ENCODE measurements around the gene OR2S2. TPM values are rescaled to one million over a fixed set of nuclear protein-coding genes. Genes with fewer than 3 reads are reported as not detected.

OR2S2 gene
- total RNA-seq, 4 donors from 2014 or later = not detected

DNA sequence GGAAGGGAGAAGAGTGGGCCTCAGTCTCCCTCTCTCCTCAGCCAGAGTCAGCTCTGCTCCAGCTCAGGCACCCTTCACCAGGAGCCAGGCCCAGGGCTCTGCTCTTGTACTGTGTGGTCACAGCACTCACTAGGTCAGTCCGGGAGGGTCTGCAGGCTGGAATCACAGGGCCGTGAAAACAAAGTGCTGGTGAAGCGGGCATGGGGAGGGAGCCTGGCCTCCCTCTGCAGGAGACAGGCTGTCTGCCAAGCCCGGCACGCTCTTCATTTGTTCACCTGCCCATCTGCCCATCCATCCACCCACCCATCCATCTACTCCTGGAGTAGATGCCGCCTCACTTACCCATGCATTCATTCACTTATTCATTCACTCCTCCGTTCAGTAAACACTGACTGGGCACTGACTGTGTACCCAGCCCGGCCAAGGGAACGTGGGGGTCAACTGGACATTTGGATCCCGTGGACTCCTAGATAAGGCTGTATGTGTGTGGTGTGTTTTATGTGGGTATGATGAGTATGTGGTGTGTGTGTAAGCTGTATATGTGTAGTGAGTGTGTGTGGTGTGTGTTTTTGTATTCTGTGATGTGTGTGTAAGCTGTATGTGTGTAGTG, 45.1 kb downstream of the OR2S2 start:
- no peak for DNase-seq
- Histone ChIP-seq H3K36me3 (no peaks in the 10 kb centered on the region), H3K9me3 (no peaks in the 10 kb centered on the region), H3K4me1 (peaks cover 12 to 24% of the 10 kb centered on the region in 2 donors), H3K27me3 (no peaks in the 10 kb centered on the region), H3K27ac (no peak overlapping the region), H3K4me3 (no peak overlapping the region)
- intact Hi-C loops (cut with DNase I; ENCODE audit: low total_unique reads) = no loop called here
- TF ChIP-seq POLR2A (IDR thresholded peaks at IDR 0.05) = no peak
- TF ChIP-seq, protein P1, sequence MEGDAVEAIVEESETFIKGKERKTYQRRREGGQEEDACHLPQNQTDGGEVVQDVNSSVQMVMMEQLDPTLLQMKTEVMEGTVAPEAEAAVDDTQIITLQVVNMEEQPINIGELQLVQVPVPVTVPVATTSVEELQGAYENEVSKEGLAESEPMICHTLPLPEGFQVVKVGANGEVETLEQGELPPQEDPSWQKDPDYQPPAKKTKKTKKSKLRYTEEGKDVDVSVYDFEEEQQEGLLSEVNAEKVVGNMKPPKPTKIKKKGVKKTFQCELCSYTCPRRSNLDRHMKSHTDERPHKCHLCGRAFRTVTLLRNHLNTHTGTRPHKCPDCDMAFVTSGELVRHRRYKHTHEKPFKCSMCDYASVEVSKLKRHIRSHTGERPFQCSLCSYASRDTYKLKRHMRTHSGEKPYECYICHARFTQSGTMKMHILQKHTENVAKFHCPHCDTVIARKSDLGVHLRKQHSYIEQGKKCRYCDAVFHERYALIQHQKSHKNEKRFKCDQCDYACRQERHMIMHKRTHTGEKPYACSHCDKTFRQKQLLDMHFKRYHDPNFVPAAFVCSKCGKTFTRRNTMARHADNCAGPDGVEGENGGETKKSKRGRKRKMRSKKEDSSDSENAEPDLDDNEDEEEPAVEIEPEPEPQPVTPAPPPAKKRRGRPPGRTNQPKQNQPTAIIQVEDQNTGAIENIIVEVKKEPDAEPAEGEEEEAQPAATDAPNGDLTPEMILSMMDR (IDR thresholded peaks at IDR 0.05) = no peak

DNA sequence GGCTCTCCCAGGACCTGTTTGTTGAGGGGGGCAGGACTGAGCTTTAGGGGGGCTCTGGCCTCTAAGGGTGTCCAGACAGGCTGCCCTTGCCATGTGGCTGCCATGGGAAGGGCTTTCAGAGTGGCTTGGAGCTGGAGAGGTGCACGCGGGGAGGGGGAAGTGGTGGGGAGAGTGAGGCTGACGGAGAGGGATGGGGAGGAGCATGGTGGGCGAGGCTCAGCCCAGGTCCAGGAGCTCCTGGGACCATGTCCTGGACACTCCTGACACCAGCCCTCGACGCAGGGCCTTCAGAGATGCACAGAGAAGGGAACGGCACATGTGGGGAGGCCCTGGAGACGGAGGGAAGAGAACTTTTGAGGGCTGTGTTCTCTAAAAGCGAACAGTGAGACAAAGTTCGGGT, 46.3 kb downstream of the OR2S2 start:
- peaks cover 13 to 30% of the 10 kb centered on the region in 2 donors for H3K4me1 ChIP-seq
- H3K27ac ChIP-seq = peak overlapping the region; percentile 94 to 95
- no peaks in the 10 kb centered on the region for H3K36me3 ChIP-seq
- intact Hi-C loops (cut with DNase I; ENCODE audit: low total_unique reads) = no loop called here
- no peak overlapping the region for H3K4me3 ChIP-seq
- no peaks in the 10 kb centered on the region for H3K27me3 ChIP-seq
- no peaks in the 10 kb centered on the region for H3K9me3 ChIP-seq
- no peak for TF ChIP-seq POLR2A (IDR thresholded peaks at IDR 0.05)
- TF ChIP-seq, protein P1 (IDR thresholded peaks at IDR 0.05) = no peak
- no peak for DNase-seq

DNA sequence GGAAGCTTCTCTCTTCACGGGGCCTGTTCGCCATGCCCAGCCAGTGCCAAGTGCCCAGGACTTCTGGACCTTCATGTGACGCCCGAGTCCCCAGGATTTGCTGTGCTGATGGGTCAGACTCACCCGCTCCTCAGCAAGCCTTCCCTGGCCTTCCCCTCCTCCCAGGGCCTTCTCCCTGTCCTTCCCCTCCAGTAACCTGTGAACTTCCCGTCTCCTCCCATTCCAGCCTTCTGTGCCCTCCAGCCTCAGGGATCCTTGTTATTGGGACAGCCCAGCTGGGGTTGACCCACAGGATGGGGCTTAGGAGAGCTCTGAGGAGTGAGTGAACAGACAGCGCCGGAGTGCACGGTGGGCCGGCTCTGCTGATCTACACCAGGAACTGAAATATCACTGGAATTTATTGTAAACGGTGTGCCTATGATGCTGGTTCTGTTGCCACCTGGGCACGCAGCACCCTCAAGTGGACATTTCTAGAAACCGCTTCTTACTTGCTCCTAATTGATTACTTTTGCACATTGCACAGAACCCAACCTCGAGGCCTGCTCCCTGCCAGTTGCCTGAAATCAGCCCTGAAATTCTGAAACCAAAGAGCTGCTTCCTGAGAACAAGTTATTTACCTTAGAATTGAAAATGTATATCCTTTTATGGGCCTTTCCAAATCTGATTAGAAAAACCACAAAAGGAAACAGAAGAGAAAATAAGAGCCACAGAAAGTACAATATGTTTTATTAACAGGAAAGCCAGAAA, 47.2 kb downstream of the OR2S2 start:
- peak overlapping the region; percentile 94 to 95 for H3K27ac ChIP-seq
- peaks cover 22 to 39% of the 10 kb centered on the region in 2 donors for H3K4me1 ChIP-seq
- H3K27me3 ChIP-seq = no peaks in the 10 kb centered on the region
- intact Hi-C loops (cut with DNase I; ENCODE audit: low total_unique reads) = no loop called here
- TF ChIP-seq POLR2A (IDR thresholded peaks at IDR 0.05) = no peak
- TF ChIP-seq, protein P1 (IDR thresholded peaks at IDR 0.05) = peak in 3 of 4 experiments; percentile 17 to 28 (median 25)
- no peaks in the 10 kb centered on the region for H3K9me3 ChIP-seq
- no peaks in the 10 kb centered on the region for H3K36me3 ChIP-seq
- DNase-seq = no peak
- no peak overlapping the region for H3K4me3 ChIP-seq

DNA sequence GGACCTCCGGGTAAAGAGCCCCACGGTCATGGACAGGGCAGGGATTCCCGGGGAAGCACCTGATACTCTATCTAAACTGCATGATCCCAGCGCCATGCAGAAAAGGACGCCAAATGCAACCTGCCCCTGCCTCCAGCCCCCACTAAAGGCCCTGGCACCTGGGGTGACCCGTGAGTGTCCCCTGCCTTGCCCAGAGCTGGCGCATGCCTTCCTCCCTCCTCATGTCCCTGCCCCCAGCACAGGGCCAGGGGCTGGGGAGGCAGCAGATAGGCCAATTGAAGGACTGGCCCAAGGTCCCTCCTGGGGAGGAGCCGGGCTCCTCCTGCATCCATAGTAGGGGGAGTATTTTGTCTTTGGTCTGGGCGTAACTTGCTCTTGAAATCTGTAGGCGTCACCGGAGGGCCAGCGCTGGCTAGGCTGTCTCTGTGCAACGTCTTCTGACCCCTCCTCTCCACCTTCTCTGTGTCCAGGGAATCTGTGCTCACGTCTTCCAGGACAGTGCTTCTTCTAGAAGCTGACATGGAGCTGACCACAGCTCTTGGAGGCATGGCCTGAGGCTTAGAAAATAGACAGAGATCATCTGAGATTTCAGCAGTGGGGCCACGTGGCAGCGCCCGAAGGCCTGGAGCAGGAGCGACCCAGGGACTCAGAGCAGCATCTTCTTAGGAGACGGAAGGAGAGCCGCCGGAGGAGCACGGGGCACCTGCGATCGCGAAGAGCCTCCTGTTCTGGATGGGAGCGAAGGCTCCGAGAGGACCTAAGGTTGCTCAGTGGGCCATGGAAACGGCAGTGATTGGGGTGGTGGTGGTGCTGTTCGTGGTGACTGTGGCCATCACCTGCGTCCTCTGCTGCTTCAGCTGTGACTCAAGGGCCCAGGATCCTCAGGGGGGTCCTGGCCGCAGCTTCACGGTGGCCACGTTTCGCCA, 48.0 kb downstream of the OR2S2 start:
- TF ChIP-seq, protein P1 (IDR thresholded peaks at IDR 0.05) = no peak
- TF ChIP-seq POLR2A (IDR thresholded peaks at IDR 0.05) = no peak
- H3K4me1 ChIP-seq = peaks cover 29 to 47% of the 10 kb centered on the region in 2 donors
- peak overlapping the region; percentile 94 to 95 for H3K27ac ChIP-seq
- no peak overlapping the region for H3K4me3 ChIP-seq
- no peak for DNase-seq
- no peaks in the 10 kb centered on the region for H3K9me3 ChIP-seq
- H3K27me3 ChIP-seq = no peaks in the 10 kb centered on the region
- no peaks in the 10 kb centered on the region for H3K36me3 ChIP-seq
- intact Hi-C loops (cut with DNase I; ENCODE audit: low total_unique reads) = no loop called here
